ENCODE results near the gene FBXO17.
"Not testable (repeated sequence)": the region's sequence is repeated elsewhere in the genome, so short reads cannot be mapped to it uniquely, and the experiment has no call there.

Gene FBXO17

DNA sequence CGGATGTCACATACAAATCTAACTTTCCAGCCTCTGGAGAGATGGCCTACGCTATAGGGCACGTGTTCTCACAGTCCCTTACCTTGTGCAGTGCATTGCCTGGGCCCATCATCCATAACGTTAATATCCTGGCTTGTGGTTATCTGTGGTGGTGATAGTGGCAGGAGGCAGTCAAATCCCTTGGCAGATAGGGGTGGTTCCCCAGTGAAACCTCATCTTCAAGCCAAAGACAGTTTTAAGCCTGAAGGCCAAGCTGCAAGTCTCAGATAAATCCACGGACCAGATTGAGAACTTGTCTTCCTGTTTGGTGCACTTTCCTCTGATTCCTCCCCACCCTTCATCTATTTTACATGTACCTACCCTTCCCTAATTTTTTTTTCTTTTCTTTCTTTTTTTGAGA lies 4.3 kb upstream of the FBXO17 start:
- no peak for DNase-seq

- DNase-seq: no peak
Measured at GRCh38 chr19:38978326-38978689, 2.8 kb upstream of the FBXO17 start.

- no peak for DNase-seq
Measured at GRCh38 chr19:38977445-38978325, 2.1 kb upstream of the FBXO17 start.

GRCh38 chr19:38975861-38976271 lies 324 bp upstream of the FBXO17 start:
- DNase-seq: no peak

DNA sequence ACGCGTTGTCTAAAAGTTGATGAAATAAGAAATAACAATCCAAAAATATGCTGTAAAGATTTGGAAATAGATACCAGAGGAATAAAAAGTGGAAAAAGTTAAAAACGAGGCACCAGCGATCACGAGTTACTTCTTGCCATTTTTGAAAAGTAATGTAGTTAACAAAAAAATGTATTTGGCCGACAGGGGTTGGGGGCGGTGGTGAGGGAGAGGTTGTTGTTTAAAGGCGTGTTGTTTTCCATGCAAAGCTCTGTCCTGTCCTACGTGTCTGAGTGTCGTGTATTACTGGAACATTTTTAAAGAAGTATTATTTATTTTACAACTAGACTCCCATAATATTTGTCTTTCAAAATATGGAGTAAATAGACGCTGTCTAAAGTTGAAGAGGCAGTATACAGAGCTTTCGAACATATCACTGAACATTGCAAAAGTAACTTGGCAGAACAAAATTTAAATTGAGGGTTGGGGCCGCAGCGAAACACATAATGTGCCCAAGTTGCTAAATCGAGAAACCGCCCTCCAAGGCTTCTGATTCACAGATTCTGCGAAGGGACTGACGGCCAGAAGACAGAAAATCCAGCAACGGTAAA lies 823 bp downstream of the FBXO17 start:
- no peak for DNase-seq

DNA sequence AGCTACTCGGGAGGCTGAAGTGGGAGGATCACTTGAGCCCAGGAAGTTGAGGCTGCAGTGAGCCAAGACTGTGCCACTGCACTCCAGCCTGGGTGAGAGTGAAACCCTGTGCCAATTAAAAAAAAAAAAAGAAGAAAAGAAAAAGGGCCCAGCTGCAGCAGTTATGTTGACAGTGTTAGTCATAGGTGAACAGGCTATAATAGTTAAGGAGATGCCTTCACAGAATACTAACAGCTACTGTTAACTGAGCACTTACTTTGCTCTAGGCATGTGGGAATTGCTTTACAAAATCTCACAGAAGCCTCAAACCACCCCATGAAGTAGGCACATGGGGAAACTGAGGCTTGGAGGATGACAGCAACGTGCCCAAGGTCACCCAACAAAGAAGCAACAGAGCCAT lies 3.9 kb downstream of the FBXO17 start:
- DNase-seq: no peak

GRCh38 chr19:38970664-38971532 lies 4.6 kb downstream of the FBXO17 start:
- DNase-seq: no peak

DNA sequence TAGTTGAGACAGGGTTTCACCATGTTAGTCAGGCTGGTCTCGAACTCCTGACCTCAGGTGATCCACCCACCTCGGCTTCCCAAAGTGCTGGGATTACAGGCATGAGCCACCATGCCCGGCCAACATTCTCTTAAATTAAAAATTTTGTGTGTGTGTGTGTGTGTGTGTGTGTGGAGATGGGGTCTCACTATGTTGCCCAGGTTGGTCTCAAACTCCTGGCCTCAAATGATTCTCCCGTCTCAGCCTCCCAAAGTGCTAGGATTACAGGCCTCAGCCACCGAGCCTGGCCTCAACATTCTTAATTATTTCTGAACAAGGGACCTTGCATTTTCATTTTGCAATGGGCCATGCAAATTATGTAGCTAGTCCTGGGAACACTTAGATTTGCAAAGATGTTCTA lies 9.4 kb downstream of the FBXO17 start:
- not testable (repeated sequence) for DNase-seq

DNA sequence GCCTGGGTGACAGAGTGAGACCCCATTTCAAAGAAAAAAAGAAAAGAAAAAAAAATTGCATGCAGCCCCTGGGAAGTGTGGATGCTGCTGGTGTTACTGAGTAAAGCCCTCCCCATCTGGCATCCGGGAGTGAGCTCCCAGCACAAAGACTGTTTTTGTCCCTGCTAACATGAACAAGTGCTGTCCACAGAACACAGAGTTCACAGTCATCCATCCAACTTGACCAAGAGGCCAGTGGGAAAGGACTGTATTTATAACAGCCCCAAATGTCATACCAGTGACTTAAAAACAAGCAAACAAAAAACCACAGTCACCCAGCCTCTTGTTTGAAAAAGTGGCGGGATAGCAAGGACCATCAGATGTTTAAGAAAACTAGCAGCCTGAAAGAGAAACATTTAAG lies 10.8 kb downstream of the FBXO17 start:
- no peak for DNase-seq

- DNase-seq: no peak
Measured at GRCh38 chr19:38959618-38960017, 15.9 kb downstream of the FBXO17 start.

DNA sequence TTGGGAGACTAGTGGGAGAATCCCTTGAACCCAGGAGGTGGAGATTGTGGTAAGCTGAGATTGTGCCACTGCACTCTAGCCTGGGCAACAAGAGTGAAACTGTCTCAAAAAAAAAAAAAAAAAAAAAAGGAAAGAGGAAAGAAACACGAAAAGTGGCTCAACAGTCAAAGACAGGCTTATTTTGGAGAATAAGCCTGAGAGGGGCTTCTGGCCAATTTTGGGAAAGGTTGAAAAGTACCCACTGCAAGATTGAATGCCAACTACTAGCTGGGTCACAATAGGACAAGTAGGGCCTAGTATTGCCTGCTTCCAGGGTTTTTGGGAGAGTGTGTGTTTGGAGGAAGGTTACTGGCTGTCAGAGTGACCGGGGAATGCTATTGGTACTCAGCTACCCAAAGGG lies 17.2 kb downstream of the FBXO17 start:
- no peak for DNase-seq

DNA sequence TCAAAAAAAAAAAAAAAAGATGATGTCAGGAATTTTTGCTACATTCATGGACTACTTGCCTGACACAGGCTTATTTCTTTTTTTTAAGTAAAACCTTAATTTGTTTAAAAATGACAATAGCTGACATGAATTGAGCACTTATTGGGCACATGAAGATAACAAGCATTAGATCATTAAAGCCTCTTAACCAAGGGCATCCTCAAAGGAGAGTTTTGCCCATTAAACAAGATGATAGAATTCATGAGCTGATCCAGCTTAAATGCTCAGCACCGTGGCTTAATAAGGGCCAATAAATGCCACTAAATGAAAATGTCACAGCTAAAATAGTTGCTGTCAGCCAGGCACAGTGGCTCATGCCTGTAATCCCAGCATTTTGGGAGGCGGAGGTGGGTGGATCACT lies 19.3 kb downstream of the FBXO17 start:
- DNase-seq: no peak

- no peak for DNase-seq
Measured at GRCh38 chr19:38953677-38954076, 21.9 kb downstream of the FBXO17 start.

DNA sequence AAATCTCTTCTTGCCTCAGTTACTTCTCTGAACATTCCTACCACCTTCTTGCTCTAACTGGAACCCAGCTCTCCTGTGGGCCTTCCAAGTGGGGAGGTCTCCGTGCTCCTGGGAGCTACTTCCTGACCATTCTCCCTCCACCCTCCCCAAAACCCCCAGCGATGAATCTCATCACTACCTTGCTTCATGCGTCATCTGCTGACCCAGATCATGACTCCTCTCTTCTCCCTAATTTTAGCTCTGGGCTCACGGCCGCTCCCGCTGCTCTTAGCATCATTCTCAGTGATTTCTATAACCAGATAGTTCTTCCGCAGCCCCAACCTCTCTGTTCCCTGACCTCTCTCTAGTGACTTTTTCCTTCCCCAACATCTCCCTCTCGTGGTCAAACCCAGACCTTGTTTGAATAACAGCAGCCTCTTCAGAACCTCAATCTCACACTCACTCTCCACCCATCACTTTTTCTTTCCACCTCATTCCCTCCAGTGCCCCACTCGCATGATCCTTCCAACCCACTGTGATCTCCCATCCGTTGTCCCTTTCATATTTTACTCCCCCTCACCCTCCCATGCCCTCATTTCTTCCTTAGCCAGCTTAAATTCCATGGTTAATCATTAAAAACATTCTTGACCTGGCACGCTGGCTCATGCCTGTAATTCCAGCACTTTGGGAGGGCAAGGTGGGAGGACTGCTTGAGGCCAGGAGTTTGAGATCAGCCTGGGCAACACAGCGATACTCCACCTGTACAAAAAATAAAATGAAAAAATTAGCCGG lies 23.0 kb downstream of the FBXO17 start:
- DNase-seq: no peak

- no peak for DNase-seq
Measured at GRCh38 chr19:38951187-38951586, 24.4 kb downstream of the FBXO17 start.

DNA sequence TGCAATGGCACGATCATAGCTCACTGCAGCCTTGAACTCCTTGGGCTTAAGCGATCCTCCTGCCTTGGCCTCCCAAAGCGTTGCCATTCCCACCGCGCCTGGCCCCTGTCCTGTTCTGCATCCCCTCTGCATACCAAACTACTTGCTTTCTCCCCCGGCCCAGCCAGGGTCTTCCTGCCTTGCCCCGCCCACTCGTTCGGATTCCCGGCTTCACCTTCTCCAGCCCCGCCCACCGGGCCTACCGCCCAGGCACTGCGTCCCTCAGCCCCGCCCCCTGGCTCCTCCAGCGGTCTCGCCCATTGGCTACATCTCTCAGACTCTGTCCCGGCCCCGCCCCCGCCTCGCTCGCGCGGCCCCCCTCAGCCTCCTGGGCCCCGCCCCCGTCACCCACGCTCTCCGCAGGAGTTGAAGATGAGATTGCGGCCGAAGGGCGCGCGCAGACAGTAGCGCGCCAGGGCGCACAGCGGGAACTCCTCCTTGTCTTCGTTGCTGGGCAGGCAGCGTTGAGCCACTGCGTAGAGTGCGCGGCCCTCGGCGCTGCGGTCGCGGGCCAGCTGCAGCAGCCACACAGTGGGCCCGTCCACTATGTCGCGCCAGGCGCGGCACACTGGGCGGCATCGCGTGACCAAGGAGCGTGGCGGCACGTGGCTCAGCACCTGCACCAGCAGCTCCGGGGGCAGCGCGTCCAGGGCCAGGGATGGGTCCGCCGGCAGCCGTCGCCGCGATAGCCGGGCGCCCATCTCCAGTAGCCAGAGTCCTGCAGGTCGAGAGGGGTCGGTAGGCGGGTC lies 25.8 kb downstream of the FBXO17 start:
- DNase-seq: peak; percentile 36

- DNase-seq: peak; percentile 8
Measured at GRCh38 chr19:38946229-38947010, 29.1 kb downstream of the FBXO17 start.

- DNase-seq: no peak
Measured at GRCh38 chr19:38945562-38946228, 29.8 kb downstream of the FBXO17 start.

- DNase-seq: no peak
Measured at GRCh38 chr19:38944981-38945506, 30.5 kb downstream of the FBXO17 start.

GRCh38 chr19:38942471-38943181 lies 32.9 kb downstream of the FBXO17 start:
- DNase-seq: no peak
